CD4-positive, alpha-beta T cell (primary cell): ENCODE data around the gene DDX19B. TPM values are rescaled to one million over a fixed set of nuclear protein-coding genes. Genes with fewer than 3 reads are reported as not detected.

ENCODE experiments used
- ATAC-seq: fragments of 200-7000 bp; cut with Tn5 transposase; one replicate; pipeline ENCODE4 v1.10.0; 2022; ENCODE audit warnings: mild to moderate bottlenecking; ENCODE audit not compliant: poor library complexity
- CTCF ChIA-PET: fragments of 350-600 bp; sonication (Branson Sonifier 250); formaldehyde crosslinking; loops from one replicate; lab custom pipeline; 2021; ENCODE audit warnings: antibody characterized with exemption, inconsistent platforms; lab: Charles Lee
- POLR2A ChIA-PET: fragments of 350-600 bp; sonication (Branson Sonifier 250); formaldehyde crosslinking; loops from one replicate; lab custom pipeline; 2021; ENCODE audit warnings: antibody characterized with exemption, inconsistent platforms; lab: Charles Lee
- DNase-seq, 14 experiments: peaks; one replicate each; pipeline ENCODE4 v3.0.0-alpha.2; 2013 to 2020; ENCODE audit warnings: mixed read lengths in 2 of 14
- H3K27ac ChIP-seq, 2 donors: one replicate each; pipeline versions ENCODE4 v1.5.1 to v1.7.0; 2013; ENCODE audit warnings: low read length in 2 of 2, low read depth in 1 of 2, mild to moderate bottlenecking in 1 of 2
- H3K27me3 ChIP-seq, 2 experiments: 1 replicate in 1 of 2; 2 replicates in 1 of 2; pipeline versions ENCODE4 v1.6.1 to v1.7.0; 2013; ENCODE audit warnings: low read length in 2 of 2, control low read depth in 1 of 2, mild to moderate bottlenecking in 1 of 2, moderate library complexity in 1 of 2; ENCODE audit not compliant: insufficient read depth in 2 of 2, control insufficient read depth in 1 of 2
- H3K36me3 ChIP-seq: one replicate; pipeline ENCODE4 v1.6.1; 2013; ENCODE audit warnings: low read length, control low read depth; ENCODE audit not compliant: insufficient read depth
- H3K4me1 ChIP-seq: one replicate; pipeline ENCODE4 v1.6.1; 2013; ENCODE audit warnings: low read length, control low read depth; ENCODE audit not compliant: insufficient read depth
- H3K4me3 ChIP-seq: one replicate; pipeline ENCODE4 v1.5.1; 2013; ENCODE audit warnings: mild to moderate bottlenecking, low read length, moderate library complexity
- H3K9me3 ChIP-seq, 2 experiments: 1 replicate in 1 of 2; 2 replicates in 1 of 2; pipeline versions ENCODE4 v1.6.1 to v1.7.0; 2013; ENCODE audit warnings: low read length in 2 of 2, mild to moderate bottlenecking in 2 of 2, control low read depth in 1 of 2, moderate library complexity in 1 of 2; ENCODE audit not compliant: control insufficient read depth in 1 of 2, insufficient read depth in 1 of 2
- H3K27ac Mint-ChIP-seq: one replicate; pipeline ENCODE4 v1.8.0; 2020; ENCODE audit warnings: mixed read lengths
- H3K27me3 Mint-ChIP-seq: one replicate; pipeline ENCODE4 v1.8.0; 2021; ENCODE audit warnings: mixed read lengths
- H3K36me3 Mint-ChIP-seq: one replicate; pipeline ENCODE4 v1.8.0; 2021; ENCODE audit warnings: low read depth, mixed read lengths
- H3K4me1 Mint-ChIP-seq: one replicate; pipeline ENCODE4 v1.8.0; 2021; ENCODE audit warnings: low read depth, mixed read lengths
- H3K4me3 Mint-ChIP-seq: one replicate; pipeline ENCODE4 v1.8.0; 2020; ENCODE audit warnings: mild to moderate bottlenecking, mixed read lengths
- H3K9me3 Mint-ChIP-seq: one replicate; pipeline ENCODE4 v1.8.0; 2020; ENCODE audit warnings: mixed read lengths
- intact Hi-C, 2 experiments: fragments of 100-400 bp; cut with DNase I in 1 of 2; cut with micrococcal nuclease in 1 of 2; formaldehyde crosslinking; loops; one replicate each; pipeline versions ENCODE4 v1.15.1 to v1.9.0; 2023 to 2025; cut with DNase I, micrococcal nuclease
- total RNA-seq, 174 experiments: library from RNA in 2 of 174; stranded (reverse) in 2 of 174; gene quantifications; one replicate each; pipeline ENCODE4 v1.2.3 and lab custom pipeline; 2021 to 2026
- TF ChIP-seq, protein P1 (sequence below): fragments of 200-600 bp; IDR thresholded peaks from one replicate; pipeline ENCODE4 v1.8.0; 2022; ENCODE audit warnings: antibody characterized with exemption, mild to moderate bottlenecking

Gene DDX19B
- total RNA-seq, 2 experiments from 2014 or later, result 23.0 TPM

DNA sequence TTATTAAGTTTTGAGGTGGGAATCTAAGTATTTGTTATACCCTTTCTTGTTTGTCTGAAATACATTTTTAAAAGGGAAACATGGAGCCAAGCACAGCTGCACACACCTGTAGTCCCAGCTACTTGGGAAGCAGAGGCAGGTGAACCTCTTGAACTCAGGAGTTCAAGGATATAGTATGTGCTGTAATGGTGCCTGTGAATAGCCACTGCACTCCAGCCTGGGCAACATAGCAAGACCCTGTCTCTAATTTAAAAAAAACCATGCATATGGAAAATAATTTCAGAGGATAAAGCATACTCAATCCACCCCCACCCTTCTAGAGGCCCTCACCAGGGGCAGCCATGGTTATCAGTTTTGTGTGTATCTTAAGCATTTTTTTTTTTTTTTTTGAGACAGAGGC lies 3.4 kb upstream of the DDX19B start:
- Mint-ChIP-seq H3K27me3 (no peaks in the 10 kb centered on the region), H3K27ac (no peak overlapping the region), H3K9me3 (no peaks in the 10 kb centered on the region), H3K4me1 (peaks cover 23% of the 10 kb centered on the region), H3K36me3 (peaks cover 19% of the 10 kb centered on the region), H3K4me3 (no peak overlapping the region)
- intact Hi-C loops, result no loop called here
- H3K27me3 ChIP-seq, result no peaks in the 10 kb centered on the region
- no peak for DNase-seq
- H3K4me1 ChIP-seq, result peaks cover 20% of the 10 kb centered on the region
- no peak for ATAC-seq
- H3K4me3 ChIP-seq, result no peak overlapping the region
- TF ChIP-seq, protein P1, sequence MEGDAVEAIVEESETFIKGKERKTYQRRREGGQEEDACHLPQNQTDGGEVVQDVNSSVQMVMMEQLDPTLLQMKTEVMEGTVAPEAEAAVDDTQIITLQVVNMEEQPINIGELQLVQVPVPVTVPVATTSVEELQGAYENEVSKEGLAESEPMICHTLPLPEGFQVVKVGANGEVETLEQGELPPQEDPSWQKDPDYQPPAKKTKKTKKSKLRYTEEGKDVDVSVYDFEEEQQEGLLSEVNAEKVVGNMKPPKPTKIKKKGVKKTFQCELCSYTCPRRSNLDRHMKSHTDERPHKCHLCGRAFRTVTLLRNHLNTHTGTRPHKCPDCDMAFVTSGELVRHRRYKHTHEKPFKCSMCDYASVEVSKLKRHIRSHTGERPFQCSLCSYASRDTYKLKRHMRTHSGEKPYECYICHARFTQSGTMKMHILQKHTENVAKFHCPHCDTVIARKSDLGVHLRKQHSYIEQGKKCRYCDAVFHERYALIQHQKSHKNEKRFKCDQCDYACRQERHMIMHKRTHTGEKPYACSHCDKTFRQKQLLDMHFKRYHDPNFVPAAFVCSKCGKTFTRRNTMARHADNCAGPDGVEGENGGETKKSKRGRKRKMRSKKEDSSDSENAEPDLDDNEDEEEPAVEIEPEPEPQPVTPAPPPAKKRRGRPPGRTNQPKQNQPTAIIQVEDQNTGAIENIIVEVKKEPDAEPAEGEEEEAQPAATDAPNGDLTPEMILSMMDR, result no peak
- CTCF ChIA-PET, result no interaction called here
- H3K9me3 ChIP-seq, result no peaks in the 10 kb centered on the region
- no peak overlapping the region for H3K27ac ChIP-seq
- no peaks in the 10 kb centered on the region for H3K36me3 ChIP-seq
- POLR2A ChIA-PET, result no interaction called here

DNA sequence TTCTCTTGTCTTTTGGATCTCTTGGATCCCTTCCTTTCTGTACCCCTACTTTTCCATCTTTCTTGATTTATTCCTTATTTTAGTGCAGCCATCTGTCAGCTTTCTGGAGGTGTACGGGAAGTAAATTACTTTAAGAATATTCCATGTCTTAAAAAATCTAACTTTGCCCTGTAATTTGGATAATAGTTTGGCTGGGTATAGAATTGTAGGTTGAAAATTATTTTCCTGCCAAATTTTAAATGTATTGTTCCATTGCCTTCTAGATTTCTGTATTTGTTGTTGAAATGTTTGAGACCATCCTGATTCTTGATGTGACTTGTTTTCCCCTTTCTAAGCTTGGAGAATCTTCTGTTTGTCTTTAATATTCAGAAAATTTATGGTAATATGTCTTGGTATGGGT lies 2.1 kb downstream of the DDX19B start:
- peaks cover 29% of the 10 kb centered on the region for H3K4me1 ChIP-seq
- H3K27ac Mint-ChIP-seq, result peak overlapping the region; percentile 98
- peaks cover 5% of the 10 kb centered on the region for H3K36me3 ChIP-seq
- ATAC-seq (no peak), DNase-seq (no peak)
- peaks cover 2% of the 10 kb centered on the region for H3K9me3 Mint-ChIP-seq
- H3K36me3 Mint-ChIP-seq, result peaks cover 52% of the 10 kb centered on the region
- ChIA-PET CTCF (no interaction called here), POLR2A (interaction anchor here (4.7 kb wide), 1 partner anchor 13 kb away, joined by 100 read pairs; the partner anchor contains the start of gene AARS1)
- no peaks in the 10 kb centered on the region for H3K27me3 ChIP-seq
- intact Hi-C loops, result no loop called here
- TF ChIP-seq, protein P1, result no peak
- peaks cover 55% of the 10 kb centered on the region for H3K4me1 Mint-ChIP-seq
- no peaks in the 10 kb centered on the region for H3K27me3 Mint-ChIP-seq
- peaks cover 0 to 3% of the 10 kb centered on the region in 2 experiments for H3K9me3 ChIP-seq
- no peak overlapping the region for H3K4me3 ChIP-seq
- no peak overlapping the region for H3K27ac ChIP-seq
- H3K4me3 Mint-ChIP-seq, result peak overlapping the region; percentile 96

DNA sequence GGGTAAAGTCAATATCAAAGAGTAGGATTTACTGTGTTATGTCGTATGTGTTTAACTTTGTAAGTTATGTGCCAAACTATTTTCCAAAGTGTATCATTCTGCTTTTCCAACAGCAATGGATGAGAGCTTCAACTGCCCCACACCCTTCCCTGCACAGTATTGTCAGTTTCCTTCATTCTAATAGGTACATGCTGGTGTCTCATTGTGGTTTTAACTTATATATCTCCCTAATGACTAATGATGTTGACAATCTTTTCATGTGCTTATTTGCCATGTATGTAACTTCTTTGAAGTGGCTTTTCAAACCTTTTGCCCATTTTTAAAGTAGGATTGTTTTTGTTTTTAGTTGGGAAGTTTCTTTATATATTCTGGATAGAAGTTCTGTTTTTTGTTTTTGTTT lies 3.8 kb downstream of the DDX19B start:
- peak overlapping the region; percentile 59 for H3K27ac Mint-ChIP-seq
- ATAC-seq (no peak), DNase-seq (no peak)
- H3K4me1 Mint-ChIP-seq, result peaks cover 62% of the 10 kb centered on the region
- intact Hi-C loops, result no loop called here
- H3K9me3 ChIP-seq, result peaks cover 0 to 3% of the 10 kb centered on the region in 2 experiments
- no peaks in the 10 kb centered on the region for H3K27me3 Mint-ChIP-seq
- H3K27ac ChIP-seq, result no peak overlapping the region
- H3K27me3 ChIP-seq, result no peaks in the 10 kb centered on the region
- H3K9me3 Mint-ChIP-seq, result peaks cover 2% of the 10 kb centered on the region
- CTCF ChIA-PET, result interaction anchor here (1.0 kb wide), 1 partner anchor 51 kb away, joined by 5 read pairs; the partner anchor contains the start of gene EXOSC6
- H3K36me3 Mint-ChIP-seq, result peaks cover 60% of the 10 kb centered on the region
- no peak overlapping the region for H3K4me3 ChIP-seq
- H3K4me1 ChIP-seq, result peaks cover 31% of the 10 kb centered on the region
- TF ChIP-seq, protein P1, result no peak
- POLR2A ChIA-PET, result no interaction called here
- H3K4me3 Mint-ChIP-seq, result peak overlapping the region; percentile 4
- H3K36me3 ChIP-seq, result peaks cover 8% of the 10 kb centered on the region
